SK-N-SH treated with all-trans-retinoic acid at 6 μM for 48 hours (cell line): ENCODE results near the gene NLGN2.

Experiments used
- ATAC-seq: fragments of 200-7000 bp; cut with Tn5 transposase; 3 replicates; pipeline ENCODE4 v1.9.1; 2020; ENCODE audit warnings: mild to moderate bottlenecking, moderate library complexity
- BACH2 ChIP-seq: fragments of 250-450 bp; sonication (Bioruptor Pico); IDR thresholded peaks from 2 replicates; pipeline ENCODE4 v1.9.0; 2021; ENCODE audit warnings: mild to moderate bottlenecking, borderline replicate concordance
- CREB5 ChIP-seq: fragments of 250-450 bp; sonication (Bioruptor Pico); IDR thresholded peaks from 2 replicates; pipeline ENCODE4 v1.5.1; 2020; ENCODE audit warnings: low read depth, mild to moderate bottlenecking, moderate library complexity
- CSRNP3 ChIP-seq: fragments of 250-450 bp; sonication (Bioruptor Pico); IDR thresholded peaks from 2 replicates; pipeline ENCODE4 v1.5.1; 2021; ENCODE audit warnings: mild to moderate bottlenecking, moderate library complexity
- ESRRG ChIP-seq: fragments of 250-450 bp; sonication (Bioruptor Pico); IDR thresholded peaks from 2 replicates; pipeline ENCODE4 v1.6.1; 2021; ENCODE audit warnings: mild to moderate bottlenecking
- GLIS3 ChIP-seq: fragments of 250-450 bp; sonication (Bioruptor Pico); IDR thresholded peaks from 2 replicates; pipeline ENCODE4 v1.5.0; 2020; ENCODE audit warnings: mild to moderate bottlenecking, moderate library complexity
- OSR1 ChIP-seq: fragments of 250-450 bp; sonication (Bioruptor Pico); IDR thresholded peaks from 2 replicates; pipeline ENCODE4 v1.8.0; 2022; ENCODE audit warnings: moderate library complexity, mild to moderate bottlenecking, inconsistent platforms
- POU6F1 ChIP-seq: fragments of 250-450 bp; sonication (Bioruptor Pico); IDR thresholded peaks from 2 replicates; pipeline ENCODE4 v1.8.0; 2021; ENCODE audit warnings: low read depth, mild to moderate bottlenecking, moderate library complexity, borderline replicate concordance
- PPARA ChIP-seq: fragments of 250-450 bp; sonication (Bioruptor Pico); IDR thresholded peaks from 2 replicates; pipeline ENCODE4 v1.5.0; 2020; ENCODE audit warnings: mild to moderate bottlenecking, borderline replicate concordance
- SNAI2 ChIP-seq: fragments of 250-450 bp; sonication (Bioruptor Pico); IDR thresholded peaks from 2 replicates; pipeline ENCODE4 v1.5.0; 2020; ENCODE audit warnings: mild to moderate bottlenecking, moderate library complexity
- TCF4 ChIP-seq: fragments of 250-450 bp; sonication (Bioruptor Pico); IDR thresholded peaks from 2 replicates; pipeline ENCODE4 v1.8.0; 2021; ENCODE audit warnings: mild to moderate bottlenecking, moderate library complexity, borderline replicate concordance
- TOX ChIP-seq: fragments of 250-450 bp; sonication (Bioruptor Pico); IDR thresholded peaks from 2 replicates; pipeline ENCODE4 v1.8.0; 2021; ENCODE audit warnings: mild to moderate bottlenecking, moderate library complexity, borderline replicate concordance
- TSHZ2 ChIP-seq: fragments of 250-450 bp; sonication (Bioruptor Pico); IDR thresholded peaks from 2 replicates; pipeline ENCODE4 v1.5.0; 2020; ENCODE audit warnings: mild to moderate bottlenecking, moderate library complexity
- ZC3H10 ChIP-seq: fragments of 250-450 bp; sonication (Bioruptor Pico); IDR thresholded peaks from 2 replicates; pipeline ENCODE4 v1.5.1; 2021; ENCODE audit warnings: mild to moderate bottlenecking, moderate library complexity
- ZFP3 ChIP-seq: fragments of 250-450 bp; sonication (Bioruptor Pico); IDR thresholded peaks from 2 replicates; pipeline ENCODE4 v1.5.0; 2020; ENCODE audit warnings: mild to moderate bottlenecking, moderate library complexity
- ZFP30 ChIP-seq: fragments of 450-650 bp; formaldehyde crosslinking; IDR thresholded peaks from 2 replicates; pipeline ENCODE4 v1.5.0; 2022; ENCODE audit warnings: mild to moderate bottlenecking, moderate library complexity
- ZNF70 ChIP-seq: fragments of 450-650 bp; formaldehyde crosslinking; IDR thresholded peaks from 2 replicates; pipeline ENCODE4 v1.5.0; 2020; ENCODE audit warnings: mild to moderate bottlenecking, moderate library complexity

The NLGN2 gene

GRCh38 chr17:7384489-7385081 is 23.1 kb upstream of the NLGN2 start:
- ATAC-seq: no peak; the same call in 2 of the 3 replicates

GRCh38 chr17:7388856-7389255 is 18.8 kb upstream of the NLGN2 start:
- no peak for ATAC-seq
- TF ChIP-seq CREB5 (CRISPR knock-in tag) (no peak), OSR1 (no peak), ZFP3 (CRISPR knock-in tag) (no peak), ZFP30 (CRISPR knock-in tag) (no peak), ZNF70 (CRISPR knock-in tag) (no peak), PPARA (CRISPR knock-in tag) (no peak), TSHZ2 (CRISPR knock-in tag) (no peak), ZC3H10 (CRISPR knock-in tag) (no peak)

More at GRCh38 chr17:7384489-7385081, 23.1 kb upstream of the NLGN2 start:
- TF ChIP-seq PPARA (CRISPR knock-in tag) (no peak), CSRNP3 (CRISPR knock-in tag) (no peak), TOX (no peak), GLIS3 (CRISPR knock-in tag) (no peak), TCF4 (CRISPR knock-in tag) (no peak), BACH2 (CRISPR knock-in tag) (no peak), ZC3H10 (CRISPR knock-in tag) (no peak), CREB5 (CRISPR knock-in tag) (no peak), ZNF70 (CRISPR knock-in tag) (no peak), ZFP30 (CRISPR knock-in tag) (no peak), SNAI2 (CRISPR knock-in tag) (no peak), POU6F1 (CRISPR knock-in tag) (no peak), OSR1 (no peak), ESRRG (CRISPR knock-in tag) (no peak), TSHZ2 (CRISPR knock-in tag) (no peak)
